GM23338 (cell line): ENCODE measurements around the gene CORT. TPM values are rescaled to one million over a fixed set of nuclear protein-coding genes. Genes with fewer than 3 reads are reported as not detected.

ENCODE experiments used
- ATAC-seq: fragments of 200-7000 bp; cut with Tn5 transposase; 3 replicates; pipeline ENCODE4 v1.9.1; 2020
- DNase-seq: peaks from one replicate; pipeline ENCODE4 v3.0.0-alpha.2; 2015; ENCODE audit warnings: low spot score
- H2AFZ ChIP-seq: fragments of 200-600 bp; sonication (generic); 2 replicates; pipeline ENCODE4 v1.8.0; 2016; ENCODE audit warnings: antibody characterized with exemption, mild to moderate bottlenecking, moderate library complexity
- H3F3A ChIP-seq: fragments of 200-600 bp; sonication (generic); replicated peaks from 2 replicates; pipeline ENCODE4 v1.8.0; 2017; ENCODE audit warnings: antibody characterized with exemption, mixed run types, low read depth
- H3K27ac ChIP-seq: fragments of 200-600 bp; sonication (generic); 2 replicates; pipeline ENCODE4 v1.6.1; 2016; ENCODE audit warnings: low read depth
- H3K27me3 ChIP-seq: fragments of 200-600 bp; sonication (generic); 2 replicates; pipeline ENCODE4 v1.8.0; 2016; ENCODE audit warnings: mild to moderate bottlenecking, mixed run types, moderate library complexity; ENCODE audit not compliant: insufficient read depth
- H3K36me3 ChIP-seq: fragments of 200-600 bp; sonication (generic); 2 replicates; pipeline ENCODE4 v1.8.0; 2016; ENCODE audit warnings: mild to moderate bottlenecking; ENCODE audit not compliant: insufficient read depth
- H3K4me1 ChIP-seq: fragments of 200-600 bp; sonication (generic); 2 replicates; pipeline ENCODE4 v1.8.0; 2016; ENCODE audit warnings: mild to moderate bottlenecking, moderate library complexity; ENCODE audit not compliant: insufficient read depth
- H3K4me2 ChIP-seq: fragments of 200-600 bp; sonication (generic); 2 replicates; pipeline ENCODE4 v1.7.1; 2017; ENCODE audit warnings: mixed run types
- H3K4me3 ChIP-seq: fragments of 200-600 bp; sonication (generic); 2 replicates; pipeline ENCODE4 v1.6.1; 2016; ENCODE audit warnings: mixed run types
- H3K79me2 ChIP-seq: fragments of 200-600 bp; sonication (generic); replicated peaks from 2 replicates; pipeline ENCODE4 v1.8.0; 2017; ENCODE audit warnings: mild to moderate bottlenecking; ENCODE audit not compliant: insufficient read depth
- H3K9me2 ChIP-seq: fragments of 200-600 bp; sonication (generic); 2 replicates; pipeline ENCODE4 v1.8.0; 2017; ENCODE audit not compliant: insufficient read depth
- H4K20me1 ChIP-seq: fragments of 200-600 bp; sonication (generic); replicated peaks from 2 replicates; pipeline ENCODE4 v1.8.0; 2017; ENCODE audit warnings: mild to moderate bottlenecking; ENCODE audit not compliant: insufficient read depth
- H3K27ac Mint-ChIP-seq: 2 replicates; pipeline ENCODE4 v1.8.0; 2020; ENCODE audit warnings: inconsistent platforms, mild to moderate bottlenecking, moderate library complexity, mixed read lengths
- H3K27me3 Mint-ChIP-seq: 3 replicates; pipeline ENCODE4 v1.8.0; 2022; ENCODE audit warnings: low read depth, mild to moderate bottlenecking, moderate library complexity, mixed read lengths, inconsistent platforms; ENCODE audit not compliant: insufficient read depth, poor library complexity
- H3K36me3 Mint-ChIP-seq: 3 replicates; pipeline ENCODE4 v1.8.0; 2021; ENCODE audit warnings: low read depth, mild to moderate bottlenecking, inconsistent platforms, moderate library complexity, mixed read lengths
- H3K4me1 Mint-ChIP-seq: 3 replicates; pipeline ENCODE4 v1.8.0; 2020; ENCODE audit warnings: mild to moderate bottlenecking, inconsistent platforms, mixed read lengths
- H3K4me3 Mint-ChIP-seq: 3 replicates; pipeline ENCODE4 v1.8.0; 2021; ENCODE audit warnings: moderate library complexity, mild to moderate bottlenecking, inconsistent platforms, mixed read lengths
- H3K9me3 Mint-ChIP-seq: 3 replicates; pipeline ENCODE4 v1.8.0; 2020; ENCODE audit warnings: moderate library complexity, mild to moderate bottlenecking, inconsistent platforms, mixed read lengths
- CREB1 ChIP-seq: fragments of 250-450 bp; sonication (Bioruptor Pico); IDR thresholded peaks from 2 replicates; pipeline ENCODE4 v1.5.0; 2020; ENCODE audit warnings: low read depth, mild to moderate bottlenecking, moderate library complexity
- EZH2 ChIP-seq: fragments of 200-600 bp; sonication (generic); IDR thresholded peaks from one replicate; pipeline ENCODE4 v1.8.0; 2017; ENCODE audit warnings: antibody characterized with exemption, mild to moderate bottlenecking, low read depth; ENCODE audit not compliant: unreplicated experiment
- EZH2phosphoT487 ChIP-seq: fragments of 200-600 bp; sonication (generic); IDR thresholded peaks from one replicate; pipeline ENCODE4 v1.8.1; 2018; ENCODE audit warnings: antibody characterized with exemption; ENCODE audit not compliant: unreplicated experiment
- JUNB ChIP-seq: IDR thresholded peaks from one replicate; pipeline ENCODE4 v1.6.1; 2016; ENCODE audit warnings: antibody characterized with exemption; ENCODE audit not compliant: unreplicated experiment
- NANOG ChIP-seq: IDR thresholded peaks from 2 replicates; pipeline ENCODE4 v1.6.1; 2016; ENCODE audit warnings: antibody characterized with exemption, borderline replicate concordance
- POLR2AphosphoS5 ChIP-seq: IDR thresholded peaks from 2 replicates; pipeline ENCODE4 v1.6.1; 2016; ENCODE audit warnings: antibody characterized with exemption, low read depth
- STAT1 ChIP-seq: IDR thresholded peaks from one replicate; pipeline ENCODE4 v1.6.1; 2016; ENCODE audit warnings: antibody characterized with exemption; ENCODE audit not compliant: unreplicated experiment
- ZNF114 ChIP-seq: fragments of 250-450 bp; sonication (Bioruptor Pico); IDR thresholded peaks from 2 replicates; pipeline ENCODE4 v1.5.0; 2020; ENCODE audit warnings: mild to moderate bottlenecking, moderate library complexity
- ZNF331 ChIP-seq: fragments of 250-450 bp; sonication (Bioruptor Pico); IDR thresholded peaks from 2 replicates; pipeline ENCODE4 v1.5.0; 2020; ENCODE audit warnings: low read depth, mild to moderate bottlenecking, moderate library complexity
- polyA plus RNA-seq: library from polyadenylated mRNA; unstranded; fragments of >200 nt; fragmentation: Nextera tagmentation; extraction: Ambion mirVana; gene quantifications from 2 replicates; pipeline ENCODE4 v1.2.1, GENCODE V29; 2016
- total RNA-seq: library from RNA; depleted of rRNA; stranded (reverse); fragments of >200 nt; shearing (Covaris generic); gene quantifications from 2 replicates; pipeline ENCODE4 v1.2.3, GENCODE V29; 2014
- TF ChIP-seq, protein P1 (sequence below): IDR thresholded peaks from one replicate; pipeline ENCODE4 v1.6.1; 2018; ENCODE audit warnings: antibody characterized with exemption; ENCODE audit not compliant: unreplicated experiment
- TF ChIP-seq, protein P2 (sequence below): fragments of 250-450 bp; sonication (Bioruptor Pico); IDR thresholded peaks from 2 replicates; pipeline ENCODE4 v1.5.0; 2020; ENCODE audit warnings: mild to moderate bottlenecking, moderate library complexity
- TF ChIP-seq, protein P3 (sequence below): IDR thresholded peaks from 2 replicates; pipeline ENCODE4 v1.6.1; 2016; ENCODE audit warnings: antibody characterized with exemption
- TF ChIP-seq, protein P4 (sequence below), 2 experiments: fragments of 200-600 bp in 1 of 2; sonication (generic) in 1 of 2; conservative IDR thresholded peaks; 2 replicates each; pipeline versions ENCODE4 v1.5.1 to v1.6.1; 2016 to 2017; ENCODE audit warnings: antibody characterized with exemption in 2 of 2, low read depth in 2 of 2, mild to moderate bottlenecking in 2 of 2, moderate library complexity in 1 of 2

Gene CORT
- total and polyA plus RNA-seq, 2 experiments from 2014 or later: 1.4 TPM; not detected in 1

DNA sequence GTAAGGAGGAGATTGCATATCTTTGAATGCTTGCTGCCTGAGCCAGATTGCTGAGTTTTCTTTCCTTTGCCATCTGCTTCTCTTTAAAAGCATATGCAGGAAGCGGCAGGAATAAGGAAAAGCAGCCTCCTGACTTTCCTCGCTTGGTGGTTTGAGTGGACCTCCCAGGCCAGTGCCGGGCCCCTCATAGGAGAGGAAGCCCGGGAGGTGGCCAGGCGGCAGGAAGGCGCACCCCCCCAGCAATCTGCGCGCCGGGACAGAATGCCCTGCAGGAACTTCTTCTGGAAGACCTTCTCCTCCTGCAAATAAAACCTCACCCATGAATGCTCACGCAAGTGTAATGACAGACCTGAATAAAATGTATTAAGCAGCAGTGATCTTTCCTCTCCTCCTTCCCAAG is 1.5 kb downstream of the CORT start:
- Mint-ChIP-seq H3K27ac (peak overlapping the region; percentile 30), H3K27me3 (peaks cover 3% of the 10 kb centered on the region), H3K4me3 (peak overlapping the region; percentile 17; the same call in 2 of the 3 replicates), H3K4me1 (peaks cover 24% of the 10 kb centered on the region), H3K36me3 (peaks cover 14% of the 10 kb centered on the region; the same call in 2 of the 3 replicates), H3K9me3 (peaks cover 5% of the 10 kb centered on the region; the same call in 2 of the 3 replicates)
- no peak overlapping the region for H2AFZ ChIP-seq
- no peaks in the 10 kb centered on the region for H4K20me1 ChIP-seq
- peak; percentile 40 for DNase-seq
- no peaks in the 10 kb centered on the region for H3K9me2 ChIP-seq
- no peaks in the 10 kb centered on the region for H3K27me3 ChIP-seq
- H3K79me2 ChIP-seq: no peaks in the 10 kb centered on the region
- TF ChIP-seq EZH2phosphoT487: no peak
- no peak for TF ChIP-seq POLR2AphosphoS5
- TF ChIP-seq STAT1: no peak
- TF ChIP-seq CREB1: no peak
- no peak for TF ChIP-seq ZNF114
- TF ChIP-seq EZH2: no peak
- TF ChIP-seq JUNB: no peak
- TF ChIP-seq NANOG: no peak
- TF ChIP-seq ZNF331 (CRISPR knock-in tag): no peak
- TF ChIP-seq, protein P1, sequence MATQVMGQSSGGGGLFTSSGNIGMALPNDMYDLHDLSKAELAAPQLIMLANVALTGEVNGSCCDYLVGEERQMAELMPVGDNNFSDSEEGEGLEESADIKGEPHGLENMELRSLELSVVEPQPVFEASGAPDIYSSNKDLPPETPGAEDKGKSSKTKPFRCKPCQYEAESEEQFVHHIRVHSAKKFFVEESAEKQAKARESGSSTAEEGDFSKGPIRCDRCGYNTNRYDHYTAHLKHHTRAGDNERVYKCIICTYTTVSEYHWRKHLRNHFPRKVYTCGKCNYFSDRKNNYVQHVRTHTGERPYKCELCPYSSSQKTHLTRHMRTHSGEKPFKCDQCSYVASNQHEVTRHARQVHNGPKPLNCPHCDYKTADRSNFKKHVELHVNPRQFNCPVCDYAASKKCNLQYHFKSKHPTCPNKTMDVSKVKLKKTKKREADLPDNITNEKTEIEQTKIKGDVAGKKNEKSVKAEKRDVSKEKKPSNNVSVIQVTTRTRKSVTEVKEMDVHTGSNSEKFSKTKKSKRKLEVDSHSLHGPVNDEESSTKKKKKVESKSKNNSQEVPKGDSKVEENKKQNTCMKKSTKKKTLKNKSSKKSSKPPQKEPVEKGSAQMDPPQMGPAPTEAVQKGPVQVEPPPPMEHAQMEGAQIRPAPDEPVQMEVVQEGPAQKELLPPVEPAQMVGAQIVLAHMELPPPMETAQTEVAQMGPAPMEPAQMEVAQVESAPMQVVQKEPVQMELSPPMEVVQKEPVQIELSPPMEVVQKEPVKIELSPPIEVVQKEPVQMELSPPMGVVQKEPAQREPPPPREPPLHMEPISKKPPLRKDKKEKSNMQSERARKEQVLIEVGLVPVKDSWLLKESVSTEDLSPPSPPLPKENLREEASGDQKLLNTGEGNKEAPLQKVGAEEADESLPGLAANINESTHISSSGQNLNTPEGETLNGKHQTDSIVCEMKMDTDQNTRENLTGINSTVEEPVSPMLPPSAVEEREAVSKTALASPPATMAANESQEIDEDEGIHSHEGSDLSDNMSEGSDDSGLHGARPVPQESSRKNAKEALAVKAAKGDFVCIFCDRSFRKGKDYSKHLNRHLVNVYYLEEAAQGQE: no peak
- TF ChIP-seq, protein P2, sequence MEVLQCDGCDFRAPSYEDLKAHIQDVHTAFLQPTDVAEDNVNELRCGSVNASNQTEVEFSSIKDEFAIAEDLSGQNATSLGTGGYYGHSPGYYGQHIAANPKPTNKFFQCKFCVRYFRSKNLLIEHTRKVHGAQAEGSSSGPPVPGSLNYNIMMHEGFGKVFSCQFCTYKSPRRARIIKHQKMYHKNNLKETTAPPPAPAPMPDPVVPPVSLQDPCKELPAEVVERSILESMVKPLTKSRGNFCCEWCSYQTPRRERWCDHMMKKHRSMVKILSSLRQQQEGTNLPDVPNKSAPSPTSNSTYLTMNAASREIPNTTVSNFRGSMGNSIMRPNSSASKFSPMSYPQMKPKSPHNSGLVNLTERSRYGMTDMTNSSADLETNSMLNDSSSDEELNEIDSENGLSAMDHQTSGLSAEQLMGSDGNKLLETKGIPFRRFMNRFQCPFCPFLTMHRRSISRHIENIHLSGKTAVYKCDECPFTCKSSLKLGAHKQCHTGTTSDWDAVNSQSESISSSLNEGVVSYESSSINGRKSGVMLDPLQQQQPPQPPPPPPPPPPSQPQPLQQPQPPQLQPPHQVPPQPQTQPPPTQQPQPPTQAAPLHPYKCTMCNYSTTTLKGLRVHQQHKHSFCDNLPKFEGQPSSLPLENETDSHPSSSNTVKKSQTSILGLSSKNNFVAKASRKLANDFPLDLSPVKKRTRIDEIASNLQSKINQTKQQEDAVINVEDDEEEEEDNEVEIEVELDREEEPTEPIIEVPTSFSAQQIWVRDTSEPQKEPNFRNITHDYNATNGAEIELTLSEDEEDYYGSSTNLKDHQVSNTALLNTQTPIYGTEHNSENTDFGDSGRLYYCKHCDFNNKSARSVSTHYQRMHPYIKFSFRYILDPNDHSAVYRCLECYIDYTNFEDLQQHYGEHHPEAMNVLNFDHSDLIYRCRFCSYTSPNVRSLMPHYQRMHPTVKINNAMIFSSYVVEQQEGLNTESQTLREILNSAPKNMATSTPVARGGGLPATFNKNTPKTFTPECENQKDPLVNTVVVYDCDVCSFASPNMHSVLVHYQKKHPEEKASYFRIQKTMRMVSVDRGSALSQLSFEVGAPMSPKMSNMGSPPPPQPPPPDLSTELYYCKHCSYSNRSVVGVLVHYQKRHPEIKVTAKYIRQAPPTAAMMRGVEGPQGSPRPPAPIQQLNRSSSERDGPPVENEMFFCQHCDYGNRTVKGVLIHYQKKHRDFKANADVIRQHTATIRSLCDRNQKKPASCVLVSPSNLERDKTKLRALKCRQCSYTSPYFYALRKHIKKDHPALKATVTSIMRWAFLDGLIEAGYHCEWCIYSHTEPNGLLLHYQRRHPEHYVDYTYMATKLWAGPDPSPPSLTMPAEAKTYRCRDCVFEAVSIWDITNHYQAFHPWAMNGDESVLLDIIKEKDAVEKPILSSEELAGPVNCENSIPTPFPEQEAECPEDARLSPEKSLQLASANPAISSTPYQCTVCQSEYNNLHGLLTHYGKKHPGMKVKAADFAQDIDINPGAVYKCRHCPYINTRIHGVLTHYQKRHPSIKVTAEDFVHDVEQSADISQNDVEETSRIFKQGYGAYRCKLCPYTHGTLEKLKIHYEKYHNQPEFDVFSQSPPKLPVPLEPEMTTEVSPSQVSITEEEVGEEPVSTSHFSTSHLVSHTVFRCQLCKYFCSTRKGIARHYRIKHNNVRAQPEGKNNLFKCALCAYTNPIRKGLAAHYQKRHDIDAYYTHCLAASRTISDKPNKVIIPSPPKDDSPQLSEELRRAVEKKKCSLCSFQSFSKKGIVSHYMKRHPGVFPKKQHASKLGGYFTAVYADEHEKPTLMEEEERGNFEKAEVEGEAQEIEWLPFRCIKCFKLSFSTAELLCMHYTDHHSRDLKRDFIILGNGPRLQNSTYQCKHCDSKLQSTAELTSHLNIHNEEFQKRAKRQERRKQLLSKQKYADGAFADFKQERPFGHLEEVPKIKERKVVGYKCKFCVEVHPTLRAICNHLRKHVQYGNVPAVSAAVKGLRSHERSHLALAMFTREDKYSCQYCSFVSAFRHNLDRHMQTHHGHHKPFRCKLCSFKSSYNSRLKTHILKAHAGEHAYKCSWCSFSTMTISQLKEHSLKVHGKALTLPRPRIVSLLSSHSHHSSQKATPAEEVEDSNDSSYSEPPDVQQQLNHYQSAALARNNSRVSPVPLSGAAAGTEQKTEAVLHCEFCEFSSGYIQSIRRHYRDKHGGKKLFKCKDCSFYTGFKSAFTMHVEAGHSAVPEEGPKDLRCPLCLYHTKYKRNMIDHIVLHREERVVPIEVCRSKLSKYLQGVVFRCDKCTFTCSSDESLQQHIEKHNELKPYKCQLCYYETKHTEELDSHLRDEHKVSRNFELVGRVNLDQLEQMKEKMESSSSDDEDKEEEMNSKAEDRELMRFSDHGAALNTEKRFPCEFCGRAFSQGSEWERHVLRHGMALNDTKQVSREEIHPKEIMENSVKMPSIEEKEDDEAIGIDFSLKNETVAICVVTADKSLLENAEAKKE (CRISPR knock-in tag): no peak
- TF ChIP-seq, protein P3, sequence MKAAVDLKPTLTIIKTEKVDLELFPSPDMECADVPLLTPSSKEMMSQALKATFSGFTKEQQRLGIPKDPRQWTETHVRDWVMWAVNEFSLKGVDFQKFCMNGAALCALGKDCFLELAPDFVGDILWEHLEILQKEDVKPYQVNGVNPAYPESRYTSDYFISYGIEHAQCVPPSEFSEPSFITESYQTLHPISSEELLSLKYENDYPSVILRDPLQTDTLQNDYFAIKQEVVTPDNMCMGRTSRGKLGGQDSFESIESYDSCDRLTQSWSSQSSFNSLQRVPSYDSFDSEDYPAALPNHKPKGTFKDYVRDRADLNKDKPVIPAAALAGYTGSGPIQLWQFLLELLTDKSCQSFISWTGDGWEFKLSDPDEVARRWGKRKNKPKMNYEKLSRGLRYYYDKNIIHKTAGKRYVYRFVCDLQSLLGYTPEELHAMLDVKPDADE: no peak
- TF ChIP-seq, protein P4, sequence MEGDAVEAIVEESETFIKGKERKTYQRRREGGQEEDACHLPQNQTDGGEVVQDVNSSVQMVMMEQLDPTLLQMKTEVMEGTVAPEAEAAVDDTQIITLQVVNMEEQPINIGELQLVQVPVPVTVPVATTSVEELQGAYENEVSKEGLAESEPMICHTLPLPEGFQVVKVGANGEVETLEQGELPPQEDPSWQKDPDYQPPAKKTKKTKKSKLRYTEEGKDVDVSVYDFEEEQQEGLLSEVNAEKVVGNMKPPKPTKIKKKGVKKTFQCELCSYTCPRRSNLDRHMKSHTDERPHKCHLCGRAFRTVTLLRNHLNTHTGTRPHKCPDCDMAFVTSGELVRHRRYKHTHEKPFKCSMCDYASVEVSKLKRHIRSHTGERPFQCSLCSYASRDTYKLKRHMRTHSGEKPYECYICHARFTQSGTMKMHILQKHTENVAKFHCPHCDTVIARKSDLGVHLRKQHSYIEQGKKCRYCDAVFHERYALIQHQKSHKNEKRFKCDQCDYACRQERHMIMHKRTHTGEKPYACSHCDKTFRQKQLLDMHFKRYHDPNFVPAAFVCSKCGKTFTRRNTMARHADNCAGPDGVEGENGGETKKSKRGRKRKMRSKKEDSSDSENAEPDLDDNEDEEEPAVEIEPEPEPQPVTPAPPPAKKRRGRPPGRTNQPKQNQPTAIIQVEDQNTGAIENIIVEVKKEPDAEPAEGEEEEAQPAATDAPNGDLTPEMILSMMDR (conservative IDR thresholded peaks at IDR 0.05; ENCODE audit: low read depth in 2 of 2): no peak
- H3K4me3 ChIP-seq: peak overlapping the region; percentile 36
- no peak overlapping the region for H3K27ac ChIP-seq
- no peaks in the 10 kb centered on the region for H3K36me3 ChIP-seq
- H3K4me1 ChIP-seq: peaks cover 19% of the 10 kb centered on the region
- peaks cover 7% of the 10 kb centered on the region; the same call in 1 of the 2 replicates for H3F3A ChIP-seq
- peak overlapping the region; percentile 68 for H3K4me2 ChIP-seq
- peak; percentile 61 for ATAC-seq
